Lung (tissue), 12 donors: Measurements from ENCODE around the gene SP5. TPM values are rescaled to one million over a fixed set of nuclear protein-coding genes. Genes with fewer than 3 reads are reported as not detected.

Experiments used
- ATAC-seq: fragments of 200-7000 bp; cut with Tn5 transposase; one replicate; pipeline ENCODE4 v1.9.1; 2020; ENCODE audit warnings: moderate number of reproducible peaks; ENCODE audit not compliant: insufficient read depth, low FRiP score
- DNase-seq, 3 donors: peaks; one replicate each; pipeline ENCODE4 v3.0.0-alpha.2; 2013 to 2017
- H3K27ac ChIP-seq, 2 donors: one replicate each; pipeline ENCODE4 v1.5.1; 2013; ENCODE audit warnings: mild to moderate bottlenecking in 2 of 2, moderate library complexity in 2 of 2, control low read depth in 1 of 2, inconsistent platforms in 1 of 2, low read depth in 1 of 2, low read length in 1 of 2
- H3K27me3 ChIP-seq, 3 donors: one replicate each; pipeline ENCODE4 v1.5.1; 2013; ENCODE audit warnings: low read length in 2 of 3; ENCODE audit not compliant: control insufficient read depth in 3 of 3, insufficient read depth in 3 of 3
- H3K36me3 ChIP-seq, 4 donors: one replicate each; pipeline ENCODE4 v1.5.1; 2013; ENCODE audit warnings: low read length in 4 of 4, mild to moderate bottlenecking in 1 of 4, moderate library complexity in 1 of 4; ENCODE audit not compliant: control insufficient read depth in 4 of 4, insufficient read depth in 4 of 4
- H3K4me1 ChIP-seq, 5 donors: one replicate each; pipeline ENCODE4 v1.5.1; 2013; ENCODE audit warnings: low read length in 5 of 5, mild to moderate bottlenecking in 2 of 5, moderate library complexity in 1 of 5; ENCODE audit not compliant: control insufficient read depth in 5 of 5, insufficient read depth in 5 of 5
- H3K4me3 ChIP-seq: one replicate; pipeline ENCODE4 v1.5.1; 2013; ENCODE audit warnings: mild to moderate bottlenecking, control low read depth, moderate library complexity
- H3K9ac ChIP-seq, 2 donors: one replicate each; pipeline ENCODE4 v1.5.1; 2013; ENCODE audit warnings: low read length in 2 of 2, control low read depth in 1 of 2; ENCODE audit not compliant: insufficient read depth in 1 of 2
- H3K9me3 ChIP-seq, 4 donors: one replicate each; pipeline ENCODE4 v1.5.1; 2013; ENCODE audit warnings: low read length in 3 of 4, mild to moderate bottlenecking in 1 of 4, moderate library complexity in 1 of 4; ENCODE audit not compliant: control insufficient read depth in 4 of 4, insufficient read depth in 3 of 4
- CTCF ChIP-seq: IDR thresholded peaks from 2 replicates; pipeline ENCODE4 v1.5.1; 2012; ENCODE audit warnings: mild to moderate bottlenecking; ENCODE audit errors: control extremely low read depth, extremely low read depth
- WGBS, 2 donors: extraction: QIAGEN DNeasy Blood & Tissue Kit; methylation state at CpG; one replicate each; pipeline ENCODE4 v1.1.7; 2013; 5-methylcytosine and 5-hydroxymethylcytosine counted together
- polyA plus RNA-seq, 2 donors: library from polyadenylated mRNA; stranded (reverse); fragments of 200-250 nt; gene quantifications; one replicate each; pipeline ENCODE4 v1.2.1, GENCODE V29; 2013
- total RNA-seq, 2 donors: library from RNA; depleted of rRNA in 1 of 2; stranded (reverse); fragments of >200 nt in 1 of 2; gene quantifications; one replicate each; pipeline ENCODE4 v1.2.1, GENCODE V29; 2014 to 2021
- donor health status: control.
- donor health status: control.
- donor health status: Bipolar disorder and iron deficiency.
- donor health status: healthy.
- donor health status: DM: yes; HTN: yes; CAD: no.

The SP5 gene
- total and polyA plus RNA-seq, 4 donors, result 0.45 to 5.2 (median 2.9) TPM

GRCh38 chr2:170737821-170738220 lies 22.7 kb downstream of the SP5 start:
- no peak for ATAC-seq
- H3K27ac ChIP-seq, result no peak overlapping the region
- no peak for TF ChIP-seq CTCF
- WGBS, 2 donors, result 81 to 96% methylated on average over 4 of the region's 4 CpGs
- H3K9ac ChIP-seq, result no peak overlapping the region
- H3K9me3 ChIP-seq, result peaks cover 0 to 5% (median 0%) of the 10 kb centered on the region in 4 donors
- H3K27me3 ChIP-seq, result no peaks in the 10 kb centered on the region
- no peak for DNase-seq
- H3K4me3 ChIP-seq, result no peak overlapping the region
- H3K4me1 ChIP-seq, result peaks cover 0 to 2% (median 0%) of the 10 kb centered on the region in 5 donors
- H3K36me3 ChIP-seq, result no peaks in the 10 kb centered on the region

GRCh38 chr2:170739048-170739447 lies 23.9 kb downstream of the SP5 start:
- DNase-seq, result peak in 2 of 3 donors; percentile 54 to 62
- Histone ChIP-seq H3K36me3 (no peaks in the 10 kb centered on the region), H3K9ac (no peak overlapping the region), H3K27me3 (no peaks in the 10 kb centered on the region), H3K4me3 (no peak overlapping the region), H3K27ac (peak overlapping the region in 1 of 2 donors; percentile 58), H3K4me1 (peaks cover 0 to 2% (median 0%) of the 10 kb centered on the region in 5 donors), H3K9me3 (peaks cover 0 to 5% (median 0%) of the 10 kb centered on the region in 4 donors)
- 57 to 91% methylated on average over 3 of the region's 3 CpGs for WGBS, 2 donors
- ATAC-seq, result no peak
- TF ChIP-seq CTCF, result no peak

- ATAC-seq, result no peak
- WGBS, 2 donors, result 74 to 88% methylated on average over 3 of the region's 3 CpGs
- Histone ChIP-seq H3K36me3 (no peaks in the 10 kb centered on the region), H3K4me3 (no peak overlapping the region), H3K27me3 (no peaks in the 10 kb centered on the region), H3K9ac (no peak overlapping the region), H3K9me3 (peaks cover 0 to 5% (median 0%) of the 10 kb centered on the region in 4 donors), H3K27ac (peak overlapping the region in 1 of 2 donors; percentile 62), H3K4me1 (peaks cover 0 to 4% (median 2%) of the 10 kb centered on the region in 5 donors)
- no peak for DNase-seq
- TF ChIP-seq CTCF, result no peak
Observed at GRCh38 chr2:170739507-170740046, 24.4 kb downstream of the SP5 start.

- Histone ChIP-seq H3K27ac (no peak overlapping the region), H3K36me3 (no peaks in the 10 kb centered on the region), H3K27me3 (no peaks in the 10 kb centered on the region), H3K4me3 (no peak overlapping the region), H3K4me1 (peaks cover 0 to 9% (median 2%) of the 10 kb centered on the region in 5 donors), H3K9ac (no peak overlapping the region), H3K9me3 (peaks cover 0 to 5% (median 0%) of the 10 kb centered on the region in 4 donors)
- TF ChIP-seq CTCF, result no peak
- ATAC-seq (no peak), DNase-seq (no peak)
- 66 to 84% methylated on average over 4 of the region's 4 CpGs for WGBS, 2 donors
Observed at GRCh38 chr2:170740660-170741059, 25.5 kb downstream of the SP5 start.
